ENCODE data around the gene CWF19L1. TPM values are rescaled to one million over a fixed set of nuclear protein-coding genes. Genes with fewer than 3 reads are reported as not detected.

The CWF19L1 gene
- total and polyA plus RNA-seq, 2 of the 13 experiments (the other 11 are each of a cell fraction or from before 2014, with no cell fraction given): 13.6 to 42.1 TPM

GRCh38 chr10:100286051-100287033 is 18.9 kb upstream of the CWF19L1 start, which contains the start of gene BLOC1S2 (continued):
- peak in 1 of 2 experiments; percentile 53; a peak in 1 of 4 replicates for TF ChIP-seq REST (IDR thresholded peaks at IDR 0.05; ENCODE audit: borderline replicate concordance in 1 of 2, low read depth in 1 of 2, low read length in 2 of 2)
- peak; percentile 85 for TF ChIP-seq KAT8 (CRISPR knock-in tag; IDR thresholded peaks at IDR 0.05)
- TF ChIP-seq KLF13 (CRISPR knock-in tag; IDR thresholded peaks at IDR 0.05): peak; percentile 61; the same call in 1 of the 2 replicates
- no peak for TF ChIP-seq JUN (CRISPR knock-in tag; IDR thresholded peaks at IDR 0.05)
- no peak for TF ChIP-seq ZNF576 (CRISPR knock-in tag; IDR thresholded peaks at IDR 0.05)
- no peak for TF ChIP-seq AKAP8 (CRISPR knock-in tag; IDR thresholded peaks at IDR 0.05)
- no peak for TF ChIP-seq NCOA2 (CRISPR knock-in tag; IDR thresholded peaks at IDR 0.05)
- TF ChIP-seq MLLT10 (CRISPR knock-in tag; IDR thresholded peaks at IDR 0.05): no peak
- no peak for TF ChIP-seq SIX1 (CRISPR knock-in tag; IDR thresholded peaks at IDR 0.05; ENCODE audit: borderline replicate concordance)
- no peak for TF ChIP-seq ZNF101 (CRISPR knock-in tag; IDR thresholded peaks at IDR 0.05; ENCODE audit: borderline replicate concordance, low read depth)
- peak; percentile 69 for TF ChIP-seq AGO2 (optimal IDR thresholded peaks at IDR 0.05; ENCODE audit: low read depth, low read length)
- TF ChIP-seq TERF1 (CRISPR knock-in tag; IDR thresholded peaks at IDR 0.05): peak; percentile 65; the same call in 1 of the 2 replicates
- no peak for TF ChIP-seq MZF1 (CRISPR knock-in tag; IDR thresholded peaks at IDR 0.05; ENCODE audit: borderline replicate concordance)
- TF ChIP-seq ZNF816 (CRISPR knock-in tag; IDR thresholded peaks at IDR 0.05; ENCODE audit: borderline replicate concordance): no peak
- 0 out of 2 replicates have a peak, but pooled peaks have one; percentile 66 for TF ChIP-seq BRCA1 (CRISPR knock-in tag; IDR thresholded peaks at IDR 0.05)
- no peak for TF ChIP-seq CBFB (CRISPR knock-in tag; IDR thresholded peaks at IDR 0.05)
- 0 out of 2 replicates have a peak, but pooled peaks have one; percentile 56 for TF ChIP-seq MEF2D (CRISPR knock-in tag; IDR thresholded peaks at IDR 0.05)
- TF ChIP-seq ZGPAT (CRISPR knock-in tag; IDR thresholded peaks at IDR 0.05): peak; percentile 59; the same call in 1 of the 2 replicates
- TF ChIP-seq FOXA3 (CRISPR knock-in tag; IDR thresholded peaks at IDR 0.05): peak; percentile 9; the same call in 1 of the 2 replicates

All from HepG2 (cell line).